ENCODE data around the gene NPC1L1.

GRCh38 chr7:44590910-44591309 lies 49.8 kb upstream of the NPC1L1 start:
- TF ChIP-seq CTCF (conservative IDR thresholded peaks at IDR 0.05; ENCODE audit: low read depth, low read length) = no peak
- TF ChIP-seq MAFK (IDR thresholded peaks at IDR 0.05; ENCODE audit: low read depth, low read length) = no peak
- TF ChIP-seq SMC3 (IDR thresholded peaks at IDR 0.05; ENCODE audit: low read depth, low read length) = no peak
- TF ChIP-seq CEBPB (IDR thresholded peaks at IDR 0.05; ENCODE audit: low read depth, low read length) = no peak
- TF ChIP-seq MXI1 (IDR thresholded peaks at IDR 0.05; ENCODE audit: borderline replicate concordance, low read depth, low read length) = no peak
- no peak for TF ChIP-seq NFE2L2 (IDR thresholded peaks at IDR 0.05; ENCODE audit: low read depth, low read length)
- no peak for TF ChIP-seq RFX5 (IDR thresholded peaks at IDR 0.05; ENCODE audit: low read depth, low read length)
